OCI-LY3 (cell line): Measurements from ENCODE around the gene UBE2D3.

Experiments used
- CTCF ChIP-seq: fragments of 200-600, 300-600 bp; sonication (generic); IDR thresholded peaks from 2 replicates; pipeline ENCODE4 v1.5.1; 2014; ENCODE audit warnings: antibody characterized with exemption, low read length, low read depth
- EZH2phosphoT487 ChIP-seq: fragments of 200-600 bp; shearing (Covaris generic); IDR thresholded peaks from 2 replicates; pipeline ENCODE4 v1.6.1; 2018; ENCODE audit warnings: antibody characterized with exemption, mixed run types, low read depth

- TF ChIP-seq CTCF, result no peak
- no peak for TF ChIP-seq EZH2phosphoT487
Measured at GRCh38 chr4:102758241-102759160, 68.8 kb downstream of the UBE2D3 start.
